Neural cell (in vitro differentiated cells): ENCODE results near the gene TBC1D24.

Experiments
- CTCF ChIP-seq: fragments of 450-650 bp; IDR thresholded peaks from 2 replicates; pipeline ENCODE4 v1.5.1; 2014; ENCODE audit warnings: antibody characterized with exemption, mild to moderate bottlenecking, moderate library complexity; ENCODE audit not compliant: poor library complexity, severe bottlenecking
- EZH2 ChIP-seq: fragments of 200-600, 300-800 bp; shearing (Covaris generic), sonication (generic); IDR thresholded peaks from 2 replicates; pipeline ENCODE4 v1.6.1; 2014; ENCODE audit warnings: antibody characterized with exemption, low read length, borderline replicate concordance, mild to moderate bottlenecking; ENCODE audit not compliant: insufficient read depth, poor library complexity, severe bottlenecking
- REST ChIP-seq: IDR thresholded peaks from 2 replicates; pipeline ENCODE4 v1.6.1; 2012; ENCODE audit warnings: borderline replicate concordance

GRCh38 chr16:2477327-2477726 is 2.4 kb downstream of the TBC1D24 start:
- no peak for TF ChIP-seq CTCF
- TF ChIP-seq REST: no peak
- TF ChIP-seq EZH2: no peak
